Measurements from ENCODE around the gene PTPRN2. TPM values are rescaled to one million over a fixed set of nuclear protein-coding genes. Genes with fewer than 3 reads are reported as not detected.
A peak's percentile ranks its signal among the peaks of the same experiment; 100 is the strongest.

Gene PTPRN2
- total and polyA plus RNA-seq, 2 of the 13 experiments (the other 11 are each of a cell fraction or from before 2014, with no cell fraction given) = 2.5 to 24.2 TPM

DNA sequence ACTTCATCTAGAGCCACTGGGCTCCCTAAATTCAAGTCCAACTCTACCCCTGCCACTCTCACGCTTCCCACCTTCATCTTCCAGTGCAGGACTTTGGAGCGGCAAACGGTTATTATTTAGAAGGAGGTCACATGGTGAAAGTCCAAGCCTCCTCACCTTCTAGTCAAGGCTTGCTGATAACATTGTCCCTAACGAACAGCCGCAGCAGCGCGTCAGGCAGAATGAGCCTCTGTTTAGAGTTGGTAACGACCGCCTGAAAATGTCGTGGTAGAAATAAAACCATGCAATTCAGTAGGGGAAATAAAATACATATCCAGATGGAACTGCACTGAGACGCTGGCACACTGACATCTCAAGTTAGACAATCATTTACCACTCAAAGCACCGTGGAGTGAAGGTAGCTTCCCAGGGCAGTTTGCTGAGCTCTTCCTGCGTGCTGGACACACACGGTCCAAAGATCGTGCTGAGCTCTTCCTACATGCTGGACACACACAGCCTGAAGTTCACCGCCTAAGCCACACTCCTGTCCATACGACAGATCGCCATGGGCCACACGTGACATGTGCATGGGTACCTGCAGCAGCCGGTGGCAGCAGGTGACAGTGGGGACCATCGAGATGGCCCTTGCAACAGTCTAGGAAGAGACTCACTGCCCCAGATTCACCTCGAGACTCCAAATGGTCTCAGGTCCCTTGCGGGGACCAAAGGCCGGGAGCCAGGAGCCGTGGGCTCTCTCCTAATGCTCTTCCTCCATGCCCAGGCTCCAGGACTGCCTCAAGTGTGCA lies 323.5 kb downstream of the PTPRN2 start (continued):
- TF ChIP-seq ZNF550 (CRISPR knock-in tag; IDR thresholded peaks at IDR 0.05; ENCODE audit: borderline replicate concordance) (no peak), ZNF138 (CRISPR knock-in tag; IDR thresholded peaks at IDR 0.05; ENCODE audit: low read depth) (no peak), ZFP36L2 (CRISPR knock-in tag; IDR thresholded peaks at IDR 0.05) (no peak), KLF9 (CRISPR knock-in tag; IDR thresholded peaks at IDR 0.05; ENCODE audit: low read depth) (no peak), NR2F2 (IDR thresholded peaks at IDR 0.05; ENCODE audit: borderline replicate concordance, low read depth) (peak; percentile 37; the same call in 1 of the 2 replicates), CBX2 (IDR thresholded peaks at IDR 0.05; ENCODE audit: low read depth, low read length) (no peak), CBX2 (CRISPR knock-in tag; IDR thresholded peaks at IDR 0.05; ENCODE audit: low read depth) (no peak), XRCC5 (optimal IDR thresholded peaks at IDR 0.05; ENCODE audit: low read length) (no peak), HNRNPK (IDR thresholded peaks at IDR 0.05; ENCODE audit: low read depth, low read length, poor library complexity, severe bottlenecking) (no peak), EP300 (IDR thresholded peaks at IDR 0.05; ENCODE audit: low read depth in 2 of 2, low read length in 2 of 2) (peak in 1 of 2 experiments; percentile 37; a peak in 1 of 4 replicates), EP300 (CRISPR knock-in tag; IDR thresholded peaks at IDR 0.05; ENCODE audit: borderline replicate concordance) (peak; percentile 66), THAP11 (CRISPR knock-in tag; IDR thresholded peaks at IDR 0.05) (peak; percentile 54; the same call in 1 of the 2 replicates), ZSCAN21 (CRISPR knock-in tag; IDR thresholded peaks at IDR 0.05; ENCODE audit: borderline replicate concordance) (peak; percentile 86; the same call in 1 of the 2 replicates), MXD4 (CRISPR knock-in tag; IDR thresholded peaks at IDR 0.05) (peak; percentile 59; the same call in 1 of the 2 replicates), TOE1 (CRISPR knock-in tag; IDR thresholded peaks at IDR 0.05) (no peak), EEA1 (CRISPR knock-in tag; IDR thresholded peaks at IDR 0.05; ENCODE audit: borderline replicate concordance) (no peak)
- TF ChIP-seq, protein P1, sequence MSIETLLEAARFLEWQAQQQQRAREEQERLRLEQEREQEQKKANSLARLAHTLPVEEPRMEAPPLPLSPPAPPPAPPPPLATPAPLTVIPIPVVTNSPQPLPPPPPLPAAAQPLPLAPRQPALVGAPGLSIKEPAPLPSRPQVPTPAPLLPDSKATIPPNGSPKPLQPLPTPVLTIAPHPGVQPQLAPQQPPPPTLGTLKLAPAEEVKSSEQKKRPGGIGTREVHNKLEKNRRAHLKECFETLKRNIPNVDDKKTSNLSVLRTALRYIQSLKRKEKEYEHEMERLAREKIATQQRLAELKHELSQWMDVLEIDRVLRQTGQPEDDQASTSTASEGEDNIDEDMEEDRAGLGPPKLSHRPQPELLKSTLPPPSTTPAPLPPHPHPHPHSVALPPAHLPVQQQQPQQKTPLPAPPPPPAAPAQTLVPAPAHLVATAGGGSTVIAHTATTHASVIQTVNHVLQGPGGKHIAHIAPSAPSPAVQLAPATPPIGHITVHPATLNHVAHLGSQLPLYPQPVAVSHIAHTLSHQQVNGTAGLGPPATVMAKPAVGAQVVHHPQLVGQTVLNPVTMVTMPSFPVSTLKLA (IDR thresholded peaks at IDR 0.05) = peak; percentile 77
- TF ChIP-seq, protein P2, sequence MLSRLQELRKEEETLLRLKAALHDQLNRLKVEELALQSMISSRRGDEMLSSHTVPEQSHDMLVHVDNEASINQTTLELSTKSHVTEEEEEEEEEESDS (CRISPR knock-in tag; IDR thresholded peaks at IDR 0.05; ENCODE audit: borderline replicate concordance) = no peak
- TF ChIP-seq, protein P3, sequence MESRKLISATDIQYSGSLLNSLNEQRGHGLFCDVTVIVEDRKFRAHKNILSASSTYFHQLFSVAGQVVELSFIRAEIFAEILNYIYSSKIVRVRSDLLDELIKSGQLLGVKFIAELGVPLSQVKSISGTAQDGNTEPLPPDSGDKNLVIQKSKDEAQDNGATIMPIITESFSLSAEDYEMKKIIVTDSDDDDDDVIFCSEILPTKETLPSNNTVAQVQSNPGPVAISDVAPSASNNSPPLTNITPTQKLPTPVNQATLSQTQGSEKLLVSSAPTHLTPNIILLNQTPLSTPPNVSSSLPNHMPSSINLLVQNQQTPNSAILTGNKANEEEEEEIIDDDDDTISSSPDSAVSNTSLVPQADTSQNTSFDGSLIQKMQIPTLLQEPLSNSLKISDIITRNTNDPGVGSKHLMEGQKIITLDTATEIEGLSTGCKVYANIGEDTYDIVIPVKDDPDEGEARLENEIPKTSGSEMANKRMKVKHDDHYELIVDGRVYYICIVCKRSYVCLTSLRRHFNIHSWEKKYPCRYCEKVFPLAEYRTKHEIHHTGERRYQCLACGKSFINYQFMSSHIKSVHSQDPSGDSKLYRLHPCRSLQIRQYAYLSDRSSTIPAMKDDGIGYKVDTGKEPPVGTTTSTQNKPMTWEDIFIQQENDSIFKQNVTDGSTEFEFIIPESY (CRISPR knock-in tag; IDR thresholded peaks at IDR 0.05) = peak; percentile 61; the same call in 1 of the 2 replicates
- TF ChIP-seq, protein P4, sequence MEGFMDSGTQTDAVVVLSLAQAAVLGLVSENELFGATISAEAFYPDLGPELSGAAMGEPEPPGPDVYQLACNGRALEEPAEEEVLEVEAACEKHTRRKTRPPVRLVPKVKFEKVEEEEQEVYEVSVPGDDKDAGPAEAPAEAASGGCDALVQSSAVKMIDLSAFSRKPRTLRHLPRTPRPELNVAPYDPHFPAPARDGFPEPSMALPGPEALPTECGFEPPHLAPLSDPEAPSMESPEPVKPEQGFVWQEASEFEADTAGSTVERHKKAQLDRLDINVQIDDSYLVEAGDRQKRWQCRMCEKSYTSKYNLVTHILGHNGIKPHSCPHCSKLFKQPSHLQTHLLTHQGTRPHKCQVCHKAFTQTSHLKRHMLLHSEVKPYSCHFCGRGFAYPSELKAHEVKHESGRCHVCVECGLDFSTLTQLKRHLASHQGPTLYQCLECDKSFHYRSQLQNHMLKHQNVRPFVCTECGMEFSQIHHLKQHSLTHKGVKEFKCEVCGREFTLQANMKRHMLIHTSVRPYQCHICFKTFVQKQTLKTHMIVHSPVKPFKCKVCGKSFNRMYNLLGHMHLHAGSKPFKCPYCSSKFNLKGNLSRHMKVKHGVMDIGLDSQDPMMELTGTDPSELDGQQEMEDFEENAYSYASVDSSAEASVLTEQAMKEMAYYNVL (CRISPR knock-in tag; IDR thresholded peaks at IDR 0.05; ENCODE audit: borderline replicate concordance) = no peak
- TF ChIP-seq, protein P5, sequence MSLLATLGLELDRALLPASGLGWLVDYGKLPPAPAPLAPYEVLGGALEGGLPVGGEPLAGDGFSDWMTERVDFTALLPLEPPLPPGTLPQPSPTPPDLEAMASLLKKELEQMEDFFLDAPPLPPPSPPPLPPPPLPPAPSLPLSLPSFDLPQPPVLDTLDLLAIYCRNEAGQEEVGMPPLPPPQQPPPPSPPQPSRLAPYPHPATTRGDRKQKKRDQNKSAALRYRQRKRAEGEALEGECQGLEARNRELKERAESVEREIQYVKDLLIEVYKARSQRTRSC (CRISPR knock-in tag; IDR thresholded peaks at IDR 0.05; ENCODE audit: low read depth) = no peak
